HepG2 (cell line): ENCODE data around the gene TMEM187. TPM values are rescaled to one million over a fixed set of nuclear protein-coding genes. Genes with fewer than 3 reads are reported as not detected.

Experiments
- AGO2 ChIP-seq: fragments of 200-400 bp; formaldehyde crosslinking; optimal IDR thresholded peaks from 2 replicates; pipeline ENCODE3; 2017; ENCODE audit warnings: mild to moderate bottlenecking, low read depth, low read length, moderate library complexity
- ARID2 ChIP-seq: sonication (generic); formaldehyde crosslinking; IDR thresholded peaks from 2 replicates; pipeline ENCODE4 v1.8.1; 2022; ENCODE audit warnings: mild to moderate bottlenecking, missing genetic modification reagents, borderline replicate concordance
- CC2D1A ChIP-seq: sonication (generic); formaldehyde crosslinking; IDR thresholded peaks from 2 replicates; pipeline ENCODE4 v1.8.1; 2023; ENCODE audit warnings: mild to moderate bottlenecking, missing genetic modification reagents
- CEBPB ChIP-seq: IDR thresholded peaks from 2 replicates; pipeline ENCODE4 v1.6.1; 2011; ENCODE audit warnings: low read depth, low read length, improper control_type of control experiment, borderline replicate concordance
- HNF4G ChIP-seq, 2 experiments: sonication (generic) in 1 of 2; formaldehyde crosslinking in 1 of 2; IDR thresholded peaks; 2 replicates each; pipeline versions ENCODE4 v1.4.0 to v1.6.1; 2011 to 2020; ENCODE audit warnings: borderline replicate concordance in 2 of 2, low read depth in 2 of 2, mild to moderate bottlenecking in 2 of 2, low read length in 1 of 2, missing genetic modification reagents in 1 of 2, moderate library complexity in 1 of 2
- HOXA7 ChIP-seq: sonication (generic); formaldehyde crosslinking; IDR thresholded peaks from 2 replicates; pipeline ENCODE4 v1.8.1; 2022; ENCODE audit warnings: mild to moderate bottlenecking, missing genetic modification reagents, moderate library complexity
- NBN ChIP-seq: fragments of 450-650 bp; conservative IDR thresholded peaks from 2 replicates; pipeline ENCODE4 v1.6.1; 2017
- PHB2 ChIP-seq: fragments of 450-650 bp; IDR thresholded peaks from 2 replicates; pipeline ENCODE4 v1.6.1; 2018; ENCODE audit not compliant: partially characterized antibody
- POLR2AphosphoS2 ChIP-seq: IDR thresholded peaks from 2 replicates; pipeline ENCODE4 v1.6.1; 2011; ENCODE audit warnings: low read depth, low read length, improper control_type of control experiment
- RBM22 ChIP-seq: fragments of 200-400 bp; formaldehyde crosslinking; optimal IDR thresholded peaks from 2 replicates; pipeline ENCODE3; 2017; ENCODE audit warnings: mild to moderate bottlenecking, low read length, moderate library complexity
- STAT5B ChIP-seq: sonication (generic); formaldehyde crosslinking; IDR thresholded peaks from 2 replicates; pipeline ENCODE4 v1.4.0; 2020; ENCODE audit warnings: missing genetic modification reagents
- ZBTB1 ChIP-seq: sonication (generic); formaldehyde crosslinking; IDR thresholded peaks from 2 replicates; pipeline ENCODE4 v1.4.0; 2020; ENCODE audit warnings: missing genetic modification reagents, borderline replicate concordance
- ZNF10 ChIP-seq: sonication (generic); formaldehyde crosslinking; IDR thresholded peaks from 2 replicates; pipeline ENCODE4 v1.4.0; 2020; ENCODE audit warnings: mild to moderate bottlenecking, low read depth, missing genetic modification reagents, borderline replicate concordance
- ZNF17 ChIP-seq: sonication (generic); formaldehyde crosslinking; IDR thresholded peaks from 2 replicates; pipeline ENCODE4 v1.5.0; 2020; ENCODE audit warnings: mild to moderate bottlenecking, missing genetic modification reagents
- ZNF224 ChIP-seq: sonication (generic); formaldehyde crosslinking; IDR thresholded peaks from 2 replicates; pipeline ENCODE4 v1.5.0; 2020; ENCODE audit warnings: mild to moderate bottlenecking, missing genetic modification reagents
- ZNF335 ChIP-seq: sonication (generic); formaldehyde crosslinking; IDR thresholded peaks from 2 replicates; pipeline ENCODE4 v1.4.0; 2020; ENCODE audit warnings: missing genetic modification reagents
- ZNF350 ChIP-seq: sonication (generic); formaldehyde crosslinking; IDR thresholded peaks from 2 replicates; pipeline ENCODE4 v1.4.0; 2020; ENCODE audit warnings: mild to moderate bottlenecking, low read depth, missing genetic modification reagents, borderline replicate concordance
- ZNF501 ChIP-seq: sonication (generic); formaldehyde crosslinking; IDR thresholded peaks from 2 replicates; pipeline ENCODE4 v1.5.1; 2020; ENCODE audit warnings: mild to moderate bottlenecking, moderate library complexity, missing genetic modification reagents
- ZNF552 ChIP-seq: sonication (generic); formaldehyde crosslinking; IDR thresholded peaks from 2 replicates; pipeline ENCODE4 v1.9.0; 2022; ENCODE audit warnings: missing genetic modification reagents, mild to moderate bottlenecking, borderline replicate concordance
- ZNF607 ChIP-seq: sonication (generic); formaldehyde crosslinking; IDR thresholded peaks from 2 replicates; pipeline ENCODE4 v1.5.1; 2020; ENCODE audit warnings: missing genetic modification reagents, mild to moderate bottlenecking, borderline replicate concordance
- ZNF747 ChIP-seq: sonication (generic); formaldehyde crosslinking; IDR thresholded peaks from 2 replicates; pipeline ENCODE4 v1.8.1; 2023; ENCODE audit warnings: missing genetic modification reagents, mild to moderate bottlenecking, borderline replicate concordance
- polyA plus RNA-seq, 8 experiments: library from polyadenylated mRNA; depleted of rRNA in 3 of 8; stranded (reverse) in 7 of 8; unstranded in 1 of 8; fragments of >200 nt; fragmentation: Illumina TruSeq in 4 of 8; extraction: Trizol in 4 of 8; gene quantifications; 2 replicates each; pipeline versions ENCODE4 v1.2.1 to v1.2.3, GENCODE V29; 2011 to 2016; ENCODE audit warnings: low read depth in 4 of 8, missing spikeins in 1 of 8, mixed read lengths in 1 of 8; ENCODE audit not compliant: insufficient read depth in 1 of 8
- total RNA-seq, 5 experiments: library from RNA; depleted of rRNA; stranded (reverse); fragments of >200 nt; fragmentation: Illumina TruSeq; extraction: Trizol; gene quantifications; 2 replicates each; pipeline ENCODE4 v1.2.3, GENCODE V29; 2016; ENCODE audit warnings: low read depth in 1 of 5
- TF ChIP-seq, protein P1 (sequence below): sonication (generic); formaldehyde crosslinking; IDR thresholded peaks from 2 replicates; pipeline ENCODE4 v1.5.1; 2020; ENCODE audit warnings: mild to moderate bottlenecking, missing genetic modification reagents, moderate library complexity
- TF ChIP-seq, protein P2 (sequence below), 2 experiments: sonication (generic) in 1 of 2; formaldehyde crosslinking in 1 of 2; IDR thresholded peaks; 2 replicates each; pipeline versions ENCODE4 v1.4.0 to v1.6.1; 2016 to 2020; ENCODE audit warnings: borderline replicate concordance in 1 of 2, low read depth in 1 of 2, mild to moderate bottlenecking in 1 of 2, missing genetic modification reagents in 1 of 2
- TF ChIP-seq, protein P3 (sequence below): sonication (generic); formaldehyde crosslinking; IDR thresholded peaks from 2 replicates; pipeline ENCODE4 v1.4.0; 2020; ENCODE audit warnings: missing genetic modification reagents

TMEM187 gene
- total and polyA plus RNA-seq, 2 of the 13 experiments (the other 11 are each of a cell fraction or from before 2014, with no cell fraction given): 2.2 to 6.2 TPM

DNA sequence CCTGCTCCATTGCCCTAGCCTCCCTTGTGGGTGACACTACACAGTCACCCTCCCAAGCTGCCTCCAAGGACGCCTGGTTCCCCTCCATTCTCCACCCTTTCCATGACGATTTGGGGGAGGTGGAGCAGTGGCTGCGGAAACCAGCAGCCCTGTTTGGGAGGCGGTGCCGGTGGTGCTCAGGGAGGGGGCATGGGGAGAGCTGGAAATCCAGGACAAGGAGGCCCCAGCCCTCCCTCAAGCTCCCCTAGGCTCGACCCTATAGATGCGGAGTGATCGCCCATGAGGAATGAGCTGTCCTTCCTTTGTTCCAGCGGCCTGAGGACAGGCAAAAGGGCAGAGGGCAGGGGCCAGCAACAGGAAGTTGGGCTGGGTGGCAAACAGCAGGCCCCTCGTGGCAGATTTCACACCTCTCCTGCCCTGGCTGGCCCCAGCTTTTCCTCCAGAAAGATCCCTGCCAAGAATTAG is 24.5 kb upstream of the TMEM187 start (continued):
- TF ChIP-seq, protein P1, sequence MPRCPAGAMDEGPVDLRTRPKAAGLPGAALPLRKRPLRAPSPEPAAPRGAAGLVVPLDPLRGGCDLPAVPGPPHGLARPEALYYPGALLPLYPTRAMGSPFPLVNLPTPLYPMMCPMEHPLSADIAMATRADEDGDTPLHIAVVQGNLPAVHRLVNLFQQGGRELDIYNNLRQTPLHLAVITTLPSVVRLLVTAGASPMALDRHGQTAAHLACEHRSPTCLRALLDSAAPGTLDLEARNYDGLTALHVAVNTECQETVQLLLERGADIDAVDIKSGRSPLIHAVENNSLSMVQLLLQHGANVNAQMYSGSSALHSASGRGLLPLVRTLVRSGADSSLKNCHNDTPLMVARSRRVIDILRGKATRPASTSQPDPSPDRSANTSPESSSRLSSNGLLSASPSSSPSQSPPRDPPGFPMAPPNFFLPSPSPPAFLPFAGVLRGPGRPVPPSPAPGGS (CRISPR knock-in tag): no peak
- no peak for TF ChIP-seq RBM22
- peak; percentile 64 for TF ChIP-seq AGO2
- TF ChIP-seq ZNF552: no peak; the same call in 1 of the 2 replicates
- no peak for TF ChIP-seq ZNF224
- no peak for TF ChIP-seq ZNF747 (CRISPR knock-in tag)
- no peak for TF ChIP-seq ZNF607
- TF ChIP-seq, protein P2, sequence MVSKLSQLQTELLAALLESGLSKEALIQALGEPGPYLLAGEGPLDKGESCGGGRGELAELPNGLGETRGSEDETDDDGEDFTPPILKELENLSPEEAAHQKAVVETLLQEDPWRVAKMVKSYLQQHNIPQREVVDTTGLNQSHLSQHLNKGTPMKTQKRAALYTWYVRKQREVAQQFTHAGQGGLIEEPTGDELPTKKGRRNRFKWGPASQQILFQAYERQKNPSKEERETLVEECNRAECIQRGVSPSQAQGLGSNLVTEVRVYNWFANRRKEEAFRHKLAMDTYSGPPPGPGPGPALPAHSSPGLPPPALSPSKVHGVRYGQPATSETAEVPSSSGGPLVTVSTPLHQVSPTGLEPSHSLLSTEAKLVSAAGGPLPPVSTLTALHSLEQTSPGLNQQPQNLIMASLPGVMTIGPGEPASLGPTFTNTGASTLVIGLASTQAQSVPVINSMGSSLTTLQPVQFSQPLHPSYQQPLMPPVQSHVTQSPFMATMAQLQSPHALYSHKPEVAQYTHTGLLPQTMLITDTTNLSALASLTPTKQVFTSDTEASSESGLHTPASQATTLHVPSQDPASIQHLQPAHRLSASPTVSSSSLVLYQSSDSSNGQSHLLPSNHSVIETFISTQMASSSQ (IDR thresholded peaks at IDR 0.05; ENCODE audit: low read depth): no peak
- TF ChIP-seq, protein P2 (CRISPR knock-in tag; IDR thresholded peaks at IDR 0.05; ENCODE audit: borderline replicate concordance): no peak
- no peak for TF ChIP-seq HNF4G (IDR thresholded peaks at IDR 0.05; ENCODE audit: borderline replicate concordance, low read depth, low read length)
- no peak for TF ChIP-seq HNF4G (CRISPR knock-in tag; IDR thresholded peaks at IDR 0.05; ENCODE audit: borderline replicate concordance, low read depth)
- TF ChIP-seq CC2D1A (CRISPR knock-in tag): no peak
- TF ChIP-seq, protein P3, sequence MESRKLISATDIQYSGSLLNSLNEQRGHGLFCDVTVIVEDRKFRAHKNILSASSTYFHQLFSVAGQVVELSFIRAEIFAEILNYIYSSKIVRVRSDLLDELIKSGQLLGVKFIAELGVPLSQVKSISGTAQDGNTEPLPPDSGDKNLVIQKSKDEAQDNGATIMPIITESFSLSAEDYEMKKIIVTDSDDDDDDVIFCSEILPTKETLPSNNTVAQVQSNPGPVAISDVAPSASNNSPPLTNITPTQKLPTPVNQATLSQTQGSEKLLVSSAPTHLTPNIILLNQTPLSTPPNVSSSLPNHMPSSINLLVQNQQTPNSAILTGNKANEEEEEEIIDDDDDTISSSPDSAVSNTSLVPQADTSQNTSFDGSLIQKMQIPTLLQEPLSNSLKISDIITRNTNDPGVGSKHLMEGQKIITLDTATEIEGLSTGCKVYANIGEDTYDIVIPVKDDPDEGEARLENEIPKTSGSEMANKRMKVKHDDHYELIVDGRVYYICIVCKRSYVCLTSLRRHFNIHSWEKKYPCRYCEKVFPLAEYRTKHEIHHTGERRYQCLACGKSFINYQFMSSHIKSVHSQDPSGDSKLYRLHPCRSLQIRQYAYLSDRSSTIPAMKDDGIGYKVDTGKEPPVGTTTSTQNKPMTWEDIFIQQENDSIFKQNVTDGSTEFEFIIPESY (CRISPR knock-in tag): no peak
- TF ChIP-seq ARID2 (CRISPR knock-in tag): no peak
- TF ChIP-seq ZNF501 (CRISPR knock-in tag): no peak
- no peak for TF ChIP-seq PHB2
- no peak for TF ChIP-seq STAT5B
- TF ChIP-seq POLR2AphosphoS2: no peak
- no peak for TF ChIP-seq HOXA7 (CRISPR knock-in tag)
- TF ChIP-seq ZBTB1: no peak
- no peak for TF ChIP-seq ZNF10 (CRISPR knock-in tag)
- no peak for TF ChIP-seq ZNF350 (CRISPR knock-in tag)
- TF ChIP-seq CEBPB: no peak
- TF ChIP-seq ZNF17: no peak
- TF ChIP-seq ZNF335 (CRISPR knock-in tag): no peak
- TF ChIP-seq NBN: no peak
